Measurements from ENCODE around the gene ATRN.

Gene ATRN

GRCh38 chr20:3674995-3675900, 204.4 kb downstream of the ATRN start (continued):
- TF ChIP-seq ZNF280C (tag by site-specific recombination; IDR thresholded peaks at IDR 0.05) (no peak), ZNF391 (tag by site-specific recombination; IDR thresholded peaks at IDR 0.05; ENCODE audit: borderline replicate concordance, low read depth) (no peak), ZSCAN30 (tag by site-specific recombination; IDR thresholded peaks at IDR 0.05) (peak; percentile 39; the same call in 1 of the 2 replicates), ZNF626 (tag by site-specific recombination; IDR thresholded peaks at IDR 0.05) (no peak), ZNF366 (tag by site-specific recombination; conservative IDR thresholded peaks at IDR 0.05) (0 out of 2 replicates have a peak, but pooled peaks have one; percentile 17), GLIS2 (tag by site-specific recombination; IDR thresholded peaks at IDR 0.05) (0 out of 2 replicates have a peak, but pooled peaks have one; percentile 25), ZNF398 (tag by site-specific recombination; IDR thresholded peaks at IDR 0.05) (no peak), OVOL3 (tag by site-specific recombination; IDR thresholded peaks at IDR 0.05) (no peak), ZNF473 (tag by site-specific recombination; IDR thresholded peaks at IDR 0.05) (no peak), ZBTB48 (tag by site-specific recombination; IDR thresholded peaks at IDR 0.05) (no peak), HOXC10 (CRISPR knock-in tag; IDR thresholded peaks at IDR 0.05) (no peak), GLIS1 (tag by site-specific recombination; IDR thresholded peaks at IDR 0.05) (peak; percentile 89), ZNF341 (tag by site-specific recombination; IDR thresholded peaks at IDR 0.05; ENCODE audit: low read depth) (peak; percentile 92), ZNF837 (tag by site-specific recombination; IDR thresholded peaks at IDR 0.05) (no peak), ZNF175 (tag by site-specific recombination; IDR thresholded peaks at IDR 0.05) (no peak), ZNF561 (tag by site-specific recombination; IDR thresholded peaks at IDR 0.05; ENCODE audit: borderline replicate concordance) (no peak), ZIC2 (tag by site-specific recombination; IDR thresholded peaks at IDR 0.05) (peak; percentile 25; the same call in 1 of the 2 replicates), ZNF354C (tag by site-specific recombination; IDR thresholded peaks at IDR 0.05; ENCODE audit: borderline replicate concordance, low read depth) (no peak), ZNF133 (tag by site-specific recombination; IDR thresholded peaks at IDR 0.05) (no peak), ZNF610 (tag by site-specific recombination; IDR thresholded peaks at IDR 0.05; ENCODE audit: borderline replicate concordance) (no peak), PRDM10 (tag by site-specific recombination; IDR thresholded peaks at IDR 0.05) (peak; percentile 96), GFI1B (tag by site-specific recombination; IDR thresholded peaks at IDR 0.05) (no peak), ZNF600 (tag by site-specific recombination; IDR thresholded peaks at IDR 0.05) (peak; percentile 72), ZFHX2 (tag by site-specific recombination; conservative IDR thresholded peaks at IDR 0.05) (peak; percentile 99)
- TF ChIP-seq, protein P1, sequence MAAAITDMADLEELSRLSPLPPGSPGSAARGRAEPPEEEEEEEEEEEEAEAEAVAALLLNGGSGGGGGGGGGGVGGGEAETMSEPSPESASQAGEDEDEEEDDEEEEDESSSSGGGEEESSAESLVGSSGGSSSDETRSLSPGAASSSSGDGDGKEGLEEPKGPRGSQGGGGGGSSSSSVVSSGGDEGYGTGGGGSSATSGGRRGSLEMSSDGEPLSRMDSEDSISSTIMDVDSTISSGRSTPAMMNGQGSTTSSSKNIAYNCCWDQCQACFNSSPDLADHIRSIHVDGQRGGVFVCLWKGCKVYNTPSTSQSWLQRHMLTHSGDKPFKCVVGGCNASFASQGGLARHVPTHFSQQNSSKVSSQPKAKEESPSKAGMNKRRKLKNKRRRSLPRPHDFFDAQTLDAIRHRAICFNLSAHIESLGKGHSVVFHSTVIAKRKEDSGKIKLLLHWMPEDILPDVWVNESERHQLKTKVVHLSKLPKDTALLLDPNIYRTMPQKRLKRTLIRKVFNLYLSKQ (tag by site-specific recombination; IDR thresholded peaks at IDR 0.05; ENCODE audit: borderline replicate concordance) = no peak
- TF ChIP-seq, protein P2, sequence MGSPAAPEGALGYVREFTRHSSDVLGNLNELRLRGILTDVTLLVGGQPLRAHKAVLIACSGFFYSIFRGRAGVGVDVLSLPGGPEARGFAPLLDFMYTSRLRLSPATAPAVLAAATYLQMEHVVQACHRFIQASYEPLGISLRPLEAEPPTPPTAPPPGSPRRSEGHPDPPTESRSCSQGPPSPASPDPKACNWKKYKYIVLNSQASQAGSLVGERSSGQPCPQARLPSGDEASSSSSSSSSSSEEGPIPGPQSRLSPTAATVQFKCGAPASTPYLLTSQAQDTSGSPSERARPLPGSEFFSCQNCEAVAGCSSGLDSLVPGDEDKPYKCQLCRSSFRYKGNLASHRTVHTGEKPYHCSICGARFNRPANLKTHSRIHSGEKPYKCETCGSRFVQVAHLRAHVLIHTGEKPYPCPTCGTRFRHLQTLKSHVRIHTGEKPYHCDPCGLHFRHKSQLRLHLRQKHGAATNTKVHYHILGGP (tag by site-specific recombination; IDR thresholded peaks at IDR 0.05) = no peak
- TF ChIP-seq, protein P3, sequence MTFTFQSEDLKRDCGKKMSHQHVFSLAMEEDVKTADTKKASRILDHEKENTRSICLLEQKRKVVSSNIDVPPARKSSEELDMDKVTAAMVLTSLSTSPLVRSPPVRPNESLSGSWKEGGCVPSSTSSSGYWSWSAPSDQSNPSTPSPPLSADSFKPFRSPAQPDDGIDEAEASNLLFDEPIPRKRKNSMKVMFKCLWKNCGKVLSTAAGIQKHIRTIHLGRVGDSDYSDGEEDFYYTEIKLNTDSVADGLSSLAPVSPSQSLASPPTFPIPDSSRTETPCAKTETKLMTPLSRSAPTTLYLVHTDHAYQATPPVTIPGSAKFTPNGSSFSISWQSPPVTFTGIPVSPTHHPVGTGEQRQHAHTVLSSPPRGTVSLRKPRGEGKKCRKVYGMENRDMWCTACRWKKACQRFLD (tag by site-specific recombination; IDR thresholded peaks at IDR 0.05) = no peak
